H1 (cell line): ENCODE results near the gene NREP. TPM values are rescaled to one million over a fixed set of nuclear protein-coding genes. Genes with fewer than 3 reads are reported as not detected.

Source experiments
- CTCF ChIA-PET: fragments of 300-600 bp; sonication (Branson Sonifier 250); formaldehyde crosslinking; loops from one replicate; lab custom pipeline; 2021; ENCODE audit not compliant: partially characterized antibody; lab: Charles Lee
- POLR2A ChIA-PET: fragments of 300-600 bp; sonication (Branson Sonifier 250); formaldehyde crosslinking; loops from one replicate; lab custom pipeline; 2021; ENCODE audit warnings: inconsistent platforms; ENCODE audit not compliant: partially characterized antibody; lab: Charles Lee
- DNase-seq, 2 experiments: peaks; one replicate each; pipeline versions ENCODE4 v3.0.0 to v3.0.0-alpha.2; 2010 to 2022; ENCODE audit warnings: low spot score in 2 of 2, low read depth in 1 of 2, mixed read lengths in 1 of 2
- FAIRE-seq: peaks from 2 replicates; lab custom pipeline; 2011; peaks lifted over from hg19 to GRCh38; lab: Jason Lieb, UNC
- H2AFZ ChIP-seq: 2 replicates; pipeline ENCODE4 v1.8.1; 2012; ENCODE audit warnings: low read length, inconsistent platforms
- H2AK5ac ChIP-seq: 2 replicates; pipeline ENCODE4 v1.6.1; 2013; ENCODE audit warnings: low read depth, low read length
- H2BK120ac ChIP-seq: replicated peaks from 2 replicates; pipeline ENCODE3; 2013; ENCODE audit warnings: low read depth, low read length, inconsistent platforms
- H2BK12ac ChIP-seq: 2 replicates; pipeline ENCODE4 v1.6.1; 2013; ENCODE audit warnings: low read depth, low read length
- H2BK15ac ChIP-seq: 2 replicates; pipeline ENCODE4 v1.6.1; 2013; ENCODE audit warnings: low read length
- H2BK20ac ChIP-seq: 2 replicates; pipeline ENCODE4 v1.6.1; 2013; ENCODE audit warnings: low read length
- H2BK5ac ChIP-seq: 2 replicates; pipeline ENCODE4 v1.6.1; 2013; ENCODE audit warnings: low read depth, low read length
- H3K14ac ChIP-seq: 2 replicates; pipeline ENCODE4 v1.6.1; 2013; ENCODE audit warnings: inconsistent platforms; ENCODE audit not compliant: insufficient read length
- H3K18ac ChIP-seq: 2 replicates; pipeline ENCODE4 v1.6.1; 2013; ENCODE audit warnings: low read length; ENCODE audit errors: extremely low read depth
- H3K23ac ChIP-seq: 2 replicates; pipeline ENCODE4 v1.6.1; 2013; ENCODE audit warnings: inconsistent platforms; ENCODE audit not compliant: insufficient read length
- H3K23me2 ChIP-seq: 2 replicates; pipeline ENCODE4 v1.6.1; 2013; ENCODE audit warnings: low read depth, low read length
- H3K27ac ChIP-seq: 2 replicates; pipeline ENCODE4 v1.6.1; 2011; ENCODE audit warnings: low read depth, low read length, inconsistent platforms
- H3K27me3 ChIP-seq, 4 experiments: replicated peaks in 1 of 4; 1 replicate in 1 of 4; 2 replicates in 3 of 4; pipeline versions ENCODE4 v1.6.1 to v1.8.1; 2011 to 2013; ENCODE audit warnings: low read length in 3 of 4, mild to moderate bottlenecking in 3 of 4, inconsistent platforms in 2 of 4, mixed read lengths in 2 of 4, moderate library complexity in 1 of 4; ENCODE audit not compliant: control insufficient read depth in 3 of 4, insufficient read depth in 3 of 4; ENCODE audit errors: extremely low read depth in 1 of 4
- H3K36me3 ChIP-seq, 4 experiments: 2 replicates each; pipeline versions ENCODE4 v1.6.1 to v1.8.1; 2011 to 2013; ENCODE audit warnings: mild to moderate bottlenecking in 4 of 4, low read length in 3 of 4, moderate library complexity in 2 of 4, control low read depth in 1 of 4, inconsistent platforms in 1 of 4; ENCODE audit not compliant: insufficient read depth in 4 of 4, control insufficient read depth in 2 of 4
- H3K4ac ChIP-seq: replicated peaks from 2 replicates; pipeline ENCODE3; 2013; ENCODE audit warnings: low read length, low read depth, mixed read lengths, inconsistent platforms; ENCODE audit not compliant: insufficient read length
- H3K4me1 ChIP-seq, 4 experiments: replicated peaks in 1 of 4; 1 replicate in 1 of 4; 2 replicates in 3 of 4; pipeline versions ENCODE4 v1.6.1 to v1.8.1; 2011 to 2013; ENCODE audit warnings: low read length in 3 of 4, inconsistent platforms in 2 of 4, mixed read lengths in 1 of 4; ENCODE audit not compliant: insufficient read depth in 4 of 4, control insufficient read depth in 3 of 4
- H3K4me2 ChIP-seq, 2 experiments: 2 replicates each; pipeline versions ENCODE4 v1.6.1 to v1.8.1; 2011 to 2013; ENCODE audit warnings: low read depth in 2 of 2, low read length in 2 of 2, control low read depth in 1 of 2, inconsistent platforms in 1 of 2, mild to moderate bottlenecking in 1 of 2; ENCODE audit not compliant: insufficient read depth in 1 of 2
- H3K4me3 ChIP-seq, 4 experiments: fragments of 200-600, 300-600 bp in 1 of 4; sonication (generic), shearing (Covaris generic), sonication (Bioruptor Twin) in 1 of 4; 2 replicates each; pipeline versions ENCODE4 v1.5.1 to v1.8.1; 2011 to 2016; ENCODE audit warnings: low read length in 4 of 4, low read depth in 3 of 4, control low read depth in 2 of 4, inconsistent platforms in 2 of 4, mild to moderate bottlenecking in 2 of 4, mixed read lengths in 1 of 4, moderate library complexity in 1 of 4; ENCODE audit not compliant: insufficient read depth in 2 of 4; ENCODE audit errors: extremely low read depth in 1 of 4
- H3K56ac ChIP-seq: replicated peaks from 2 replicates; pipeline ENCODE3; 2013; ENCODE audit warnings: low read depth, mild to moderate bottlenecking, mixed read lengths, low read length, inconsistent platforms; ENCODE audit not compliant: insufficient read length
- H3K79me1 ChIP-seq: 2 replicates; pipeline ENCODE4 v1.6.1; 2013; ENCODE audit warnings: low read depth, low read length, control low read depth
- H3K79me2 ChIP-seq, 2 experiments: 2 replicates each; pipeline versions ENCODE4 v1.6.1 to v1.8.1; 2012 to 2013; ENCODE audit warnings: low read length in 2 of 2, mild to moderate bottlenecking in 2 of 2, inconsistent platforms in 1 of 2; ENCODE audit not compliant: insufficient read depth in 2 of 2, control insufficient read depth in 1 of 2
- H3K9ac ChIP-seq, 4 experiments: replicated peaks in 1 of 4; 1 replicate in 1 of 4; 2 replicates in 3 of 4; pipeline versions ENCODE4 v1.6.1 to v1.8.1; 2011 to 2013; ENCODE audit warnings: low read depth in 3 of 4, low read length in 3 of 4, control low read depth in 2 of 4, mild to moderate bottlenecking in 2 of 4, moderate library complexity in 2 of 4, inconsistent platforms in 1 of 4; ENCODE audit errors: extremely low read depth in 1 of 4
- H3K9me3 ChIP-seq, 2 experiments: 2 replicates each; pipeline versions ENCODE4 v1.6.1 to v1.8.1; 2012 to 2013; ENCODE audit warnings: mild to moderate bottlenecking in 2 of 2, moderate library complexity in 2 of 2, control low read depth in 1 of 2, inconsistent platforms in 1 of 2, low read depth in 1 of 2, low read length in 1 of 2, mixed read lengths in 1 of 2; ENCODE audit not compliant: insufficient read depth in 2 of 2
- H4K20me1 ChIP-seq, 2 experiments: replicated peaks in 1 of 2; 2 replicates each; pipeline versions ENCODE3 to v1.8.1; 2011 to 2013; ENCODE audit warnings: inconsistent platforms in 2 of 2, low read length in 2 of 2, mild to moderate bottlenecking in 1 of 2; ENCODE audit not compliant: insufficient read depth in 2 of 2, control insufficient read depth in 1 of 2
- H4K5ac ChIP-seq: 2 replicates; pipeline ENCODE4 v1.6.1; 2013; ENCODE audit warnings: low read length, low read depth, mixed read lengths, inconsistent platforms; ENCODE audit not compliant: insufficient read length
- H4K8ac ChIP-seq: 2 replicates; pipeline ENCODE4 v1.8.0; 2013; ENCODE audit warnings: mild to moderate bottlenecking, moderate library complexity, low read length, inconsistent platforms; ENCODE audit not compliant: insufficient read depth; ENCODE audit errors: extremely low read depth
- H4K91ac ChIP-seq: replicated peaks from 2 replicates; pipeline ENCODE3; 2013; ENCODE audit warnings: low read length, mixed read lengths, inconsistent platforms; ENCODE audit not compliant: insufficient read length
- BRCA1 ChIP-seq: IDR thresholded peaks from 2 replicates; pipeline ENCODE4 v1.6.1; 2012; ENCODE audit warnings: low read depth, low read length, improper control_type of control experiment
- CREB1 ChIP-seq: IDR thresholded peaks from 2 replicates; pipeline ENCODE4 v1.6.1; 2012; ENCODE audit warnings: inconsistent platforms
- FOSL1 ChIP-seq: IDR thresholded peaks from 2 replicates; pipeline ENCODE4 v1.6.1; 2011; ENCODE audit warnings: mild to moderate bottlenecking, low read depth, low read length, moderate library complexity; ENCODE audit not compliant: insufficient read depth
- HDAC6 ChIP-seq: IDR thresholded peaks from one replicate; pipeline ENCODE4 v1.7.1; 2012; ENCODE audit warnings: low read depth, mild to moderate bottlenecking, inconsistent platforms, low read length, moderate library complexity
- JUN ChIP-seq: IDR thresholded peaks from 2 replicates; pipeline ENCODE4 v1.6.1; 2011; ENCODE audit warnings: low read depth, mild to moderate bottlenecking, improper control_type of control experiment, low read length
- KDM4A ChIP-seq: IDR thresholded peaks from one replicate; pipeline ENCODE4 v1.7.1; 2012; ENCODE audit warnings: low read depth, mild to moderate bottlenecking, moderate library complexity, low read length, inconsistent platforms; ENCODE audit not compliant: severe bottlenecking
- NANOG ChIP-seq: IDR thresholded peaks from 2 replicates; pipeline ENCODE4 v1.6.1; 2011; ENCODE audit warnings: low read length, low read depth, mild to moderate bottlenecking, inconsistent platforms; ENCODE audit not compliant: insufficient read depth, poor library complexity, severe bottlenecking
- NRF1 ChIP-seq: IDR thresholded peaks from 2 replicates; pipeline ENCODE4 v1.6.1; 2011; ENCODE audit warnings: mild to moderate bottlenecking, low read depth, low read length, improper control_type of control experiment
- PHF8 ChIP-seq: fragments of 200-600 bp; sonication (generic); conservative IDR thresholded peaks from 2 replicates; pipeline ENCODE4 v1.7.1; 2012; ENCODE audit warnings: low read depth, mild to moderate bottlenecking, inconsistent platforms, low read length, moderate library complexity
- SP1 ChIP-seq: IDR thresholded peaks from 2 replicates; pipeline ENCODE4 v1.6.1; 2011; ENCODE audit warnings: low read depth, low read length
- TAF7 ChIP-seq: optimal IDR thresholded peaks from 2 replicates; pipeline ENCODE3; 2011; ENCODE audit warnings: low read depth, mild to moderate bottlenecking, inconsistent platforms, low read length, moderate library complexity, borderline replicate concordance
- TCF12 ChIP-seq: IDR thresholded peaks from 2 replicates; pipeline ENCODE4 v1.6.1; 2011; ENCODE audit warnings: low read depth, mild to moderate bottlenecking, low read length
- WGBS, 2 experiments: shearing (Covaris generic) in 1 of 2; methylation state at CpG; one replicate each; pipeline versions ENCODE4 v1.1.6 to v1.1.7; 2013 to 2015; ENCODE audit warnings: low lambda C conversion rate in 2 of 2, mixed read lengths in 2 of 2, inconsistent platforms in 1 of 2, low coverage in 1 of 2, missing lambda C conversion rate in 1 of 2; ENCODE audit not compliant: insufficient replicate concordance in 2 of 2, insufficient coverage in 1 of 2, insufficient read length in 1 of 2; ENCODE audit errors: extremely low coverage in 1 of 2, missing lambda C conversion rate in 1 of 2; 5-methylcytosine and 5-hydroxymethylcytosine counted together
- polyA plus RNA-seq, 7 experiments: library from polyadenylated mRNA; depleted of rRNA in 3 of 7; stranded (reverse) in 5 of 7; unstranded in 2 of 7; fragments of >200 nt in 5 of 7; fragments of 200-250 nt in 2 of 7; gene quantifications; 1 replicate in 5 of 7; 2 replicates in 1 of 7; 4 replicates in 1 of 7; pipeline versions ENCODE4 v1.2.1 to v1.2.3, GENCODE V29; 2011 to 2013; ENCODE audit warnings: missing spikeins in 2 of 7, mixed read lengths in 2 of 7
- total RNA-seq: library from RNA; stranded (reverse); fragmentation: NEBNext Ultra II Directional; extraction: Animal tissue kit (Norgen Biotek cat#: 25700); gene quantifications from 2 replicates; pipeline ENCODE4 v1.2.1, GENCODE V29; 2021
- TF ChIP-seq, protein P1 (sequence below): IDR thresholded peaks from 2 replicates; pipeline ENCODE4 v1.6.1; 2011; ENCODE audit warnings: low read depth, mild to moderate bottlenecking, low read length; ENCODE audit not compliant: insufficient read depth

Gene NREP
- total and polyA plus RNA-seq, 2 of the 8 experiments (the other 6 are each of a cell fraction or from before 2014, with no cell fraction given), result 254 to 301 TPM

DNA sequence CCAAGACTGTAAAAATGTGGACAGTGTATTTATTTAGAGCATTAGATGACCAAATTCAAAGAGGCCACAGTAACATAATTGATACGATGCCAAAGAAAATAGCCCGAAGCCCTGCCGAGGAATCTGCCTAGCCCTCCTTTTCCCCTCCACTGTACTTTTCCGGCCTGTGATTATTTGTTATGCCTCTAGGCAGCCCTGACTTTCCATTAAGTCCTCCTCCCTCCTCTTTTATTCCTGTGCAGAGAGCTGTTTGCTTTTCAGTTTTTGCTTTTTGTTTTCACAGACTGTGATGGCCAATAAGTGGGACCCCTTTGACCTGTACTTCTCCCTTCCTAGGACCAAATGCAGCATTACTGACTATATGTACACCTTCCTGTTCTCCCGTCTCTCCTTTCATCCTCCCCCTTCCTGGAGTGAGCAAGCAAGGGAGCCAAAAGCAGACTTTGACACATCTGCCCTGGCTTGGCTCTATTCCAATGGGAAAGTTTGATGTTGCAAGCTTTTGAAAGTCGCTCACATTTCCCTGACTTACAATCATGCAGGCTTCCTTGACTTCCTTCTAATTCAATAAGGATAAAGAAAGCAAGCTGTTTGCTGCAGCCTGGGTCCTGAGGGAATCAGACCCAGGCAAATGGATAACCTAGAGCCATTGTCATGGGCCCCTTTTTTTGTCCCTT lies 76.1 kb downstream of the NREP start:
- Histone ChIP-seq H3K4me3 (no peak overlapping the region), H3K23ac (no peak overlapping the region), H4K20me1 (no peaks in the 10 kb centered on the region), H2BK15ac (no peak overlapping the region), H3K56ac (no peak overlapping the region), H4K5ac (no peak overlapping the region), H3K4me2 (no peak overlapping the region), H4K91ac (no peak overlapping the region), H3K79me2 (no peaks in the 10 kb centered on the region), H2BK20ac (no peak overlapping the region), H3K36me3 (no peaks in the 10 kb centered on the region), H3K9ac (no peak overlapping the region), H2AFZ (no peak overlapping the region), H3K4me1 (peaks cover 0 to 2% (median 1%) of the 10 kb centered on the region in 4 experiments; a peak in 2 of 7 replicates), H3K14ac (no peak overlapping the region), H2BK12ac (no peak overlapping the region), H4K8ac (no peak overlapping the region), H2AK5ac (no peak overlapping the region), H3K18ac (no peak overlapping the region), H2BK5ac (no peak overlapping the region), H3K9me3 (no peaks in the 10 kb centered on the region), H3K23me2 (no peaks in the 10 kb centered on the region), H3K4ac (no peak overlapping the region), H2BK120ac (no peak overlapping the region), H3K79me1 (no peaks in the 10 kb centered on the region), H3K27ac (no peak overlapping the region), H3K27me3 (no peaks in the 10 kb centered on the region)
- FAIRE-seq (no peak), DNase-seq (no peak)
- ChIA-PET CTCF (interaction anchor here (1.0 to 1.3 kb wide), 3 partner anchors 11 to 46 kb away, joined by 3 read pairs; no protein-coding TSS in a partner anchor), POLR2A (interaction anchor here (1.0 to 1.1 kb wide), 2 partner anchors 9 to 76 kb away, joined by 3 to 5 read pairs; partner anchors contain the start of gene NREP)
- 84% methylated on average over 6 of the region's 6 CpGs; no CpG with 5 or more reads in 1 of the 2 experiments for WGBS, 2 experiments
- TF ChIP-seq TAF7, result no peak
- TF ChIP-seq, protein P1, sequence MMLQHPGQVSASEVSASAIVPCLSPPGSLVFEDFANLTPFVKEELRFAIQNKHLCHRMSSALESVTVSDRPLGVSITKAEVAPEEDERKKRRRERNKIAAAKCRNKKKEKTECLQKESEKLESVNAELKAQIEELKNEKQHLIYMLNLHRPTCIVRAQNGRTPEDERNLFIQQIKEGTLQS, result no peak
- no peak for TF ChIP-seq HDAC6
- no peak for TF ChIP-seq KDM4A
- TF ChIP-seq BRCA1, result no peak
- TF ChIP-seq SP1, result no peak
- TF ChIP-seq PHF8, result no peak
- TF ChIP-seq TCF12, result no peak
- no peak for TF ChIP-seq CREB1
- no peak for TF ChIP-seq FOSL1
- TF ChIP-seq JUN, result no peak
- no peak for TF ChIP-seq NRF1
- no peak for TF ChIP-seq NANOG
